ENCODE results near the gene FAM222B.
"Not testable (repeated sequence)": the region's sequence is repeated elsewhere in the genome, so short reads cannot be mapped to it uniquely, and the experiment has no call there.

DNA sequence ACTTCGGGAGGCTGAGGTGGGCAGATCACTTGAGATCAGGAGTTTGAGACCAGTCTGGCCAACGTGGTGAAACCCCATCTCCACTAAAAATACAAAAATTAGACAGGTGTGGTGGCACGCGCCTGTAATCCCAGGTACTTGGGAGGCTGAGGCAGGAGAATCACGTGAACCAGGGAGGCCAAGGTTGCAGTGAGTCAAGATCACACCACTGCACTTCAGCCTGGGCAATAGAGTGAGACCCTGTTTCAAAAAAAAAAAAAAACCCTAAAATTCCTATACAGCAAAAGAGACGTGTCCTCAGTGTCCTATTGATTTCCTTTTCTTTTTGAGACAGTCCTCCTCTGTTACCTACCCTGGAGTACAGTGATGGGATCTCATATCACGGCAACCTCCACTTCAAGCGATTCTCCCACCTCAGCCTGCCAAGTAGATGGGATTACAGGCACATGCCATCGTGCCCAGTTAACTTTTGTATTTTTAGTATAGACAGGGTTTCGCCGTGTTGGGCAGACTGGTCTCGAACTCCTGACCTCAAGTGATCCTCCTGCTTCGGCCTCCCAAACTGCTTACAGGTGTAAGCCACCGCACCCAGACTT is 47.6 kb downstream of the FAM222B start:
- TF ChIP-seq, protein P1, sequence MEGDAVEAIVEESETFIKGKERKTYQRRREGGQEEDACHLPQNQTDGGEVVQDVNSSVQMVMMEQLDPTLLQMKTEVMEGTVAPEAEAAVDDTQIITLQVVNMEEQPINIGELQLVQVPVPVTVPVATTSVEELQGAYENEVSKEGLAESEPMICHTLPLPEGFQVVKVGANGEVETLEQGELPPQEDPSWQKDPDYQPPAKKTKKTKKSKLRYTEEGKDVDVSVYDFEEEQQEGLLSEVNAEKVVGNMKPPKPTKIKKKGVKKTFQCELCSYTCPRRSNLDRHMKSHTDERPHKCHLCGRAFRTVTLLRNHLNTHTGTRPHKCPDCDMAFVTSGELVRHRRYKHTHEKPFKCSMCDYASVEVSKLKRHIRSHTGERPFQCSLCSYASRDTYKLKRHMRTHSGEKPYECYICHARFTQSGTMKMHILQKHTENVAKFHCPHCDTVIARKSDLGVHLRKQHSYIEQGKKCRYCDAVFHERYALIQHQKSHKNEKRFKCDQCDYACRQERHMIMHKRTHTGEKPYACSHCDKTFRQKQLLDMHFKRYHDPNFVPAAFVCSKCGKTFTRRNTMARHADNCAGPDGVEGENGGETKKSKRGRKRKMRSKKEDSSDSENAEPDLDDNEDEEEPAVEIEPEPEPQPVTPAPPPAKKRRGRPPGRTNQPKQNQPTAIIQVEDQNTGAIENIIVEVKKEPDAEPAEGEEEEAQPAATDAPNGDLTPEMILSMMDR (IDR thresholded peaks at IDR 0.05), result not testable (repeated sequence)
- TF ChIP-seq POLR2A (IDR thresholded peaks at IDR 0.05), result not testable (repeated sequence)
